ENCODE measurements around the gene NPLOC4. TPM values are rescaled to one million over a fixed set of nuclear protein-coding genes. Genes with fewer than 3 reads are reported as not detected.

Gene NPLOC4
- total and polyA plus RNA-seq, 9 of the 15 experiments (the other 6 are each of a cell fraction or from before 2014, with no cell fraction given) = 1.5 to 116 (median 64.5) TPM

GRCh38 chr17:81551458-81552243 is 85.3 kb downstream of the NPLOC4 start (continued):
- peak in 1 of 2 experiments; percentile 78; a peak in 2 of 4 replicates for TF ChIP-seq ZNF639 (CRISPR knock-in tag; conservative IDR thresholded peaks at IDR 0.05 in 1 of 2, IDR thresholded peaks at IDR 0.05 in 1 of 2)
- peak; percentile 57 for TF ChIP-seq CBFA2T3 (IDR thresholded peaks at IDR 0.05)
- TF ChIP-seq SIN3A (IDR thresholded peaks at IDR 0.05; ENCODE audit: borderline replicate concordance in 2 of 2, control insufficient read depth in 1 of 2, low read depth in 2 of 2, low read length in 2 of 2) = peak in 1 of 2 experiments; percentile 30; a peak in 2 of 4 replicates
- TF ChIP-seq ZBTB7A (IDR thresholded peaks at IDR 0.05; ENCODE audit: borderline replicate concordance, control insufficient read depth, low read depth, low read length) = 0 out of 2 replicates have a peak, but pooled peaks have one; percentile 23
- 0 out of 2 replicates have a peak, but pooled peaks have one; percentile 30 for TF ChIP-seq E2F4 (CRISPR knock-in tag; IDR thresholded peaks at IDR 0.05; ENCODE audit: low read depth)
- no peak for TF ChIP-seq TAF9B (IDR thresholded peaks at IDR 0.05; ENCODE audit: partially characterized antibody)
- peak; percentile 61 for TF ChIP-seq TCF3 (CRISPR knock-in tag; IDR thresholded peaks at IDR 0.05)
- TF ChIP-seq PHB (CRISPR knock-in tag; IDR thresholded peaks at IDR 0.05) = 0 out of 2 replicates have a peak, but pooled peaks have one; percentile 22
- peak; percentile 24; the same call in 1 of the 2 replicates for TF ChIP-seq ZBTB40 (IDR thresholded peaks at IDR 0.05)
- no peak for TF ChIP-seq ZBTB40 (CRISPR knock-in tag; IDR thresholded peaks at IDR 0.05)
- no peak for TF ChIP-seq GTF2A2 (tag; IDR thresholded peaks at IDR 0.05)
- peak; percentile 33; the same call in 1 of the 2 replicates for TF ChIP-seq CBFA2T2 (conservative IDR thresholded peaks at IDR 0.05)

All from K562 (cell line).